PFSK-1 (cell line): ENCODE results near the gene SPIRE1.

Experiments used
- FOXP2 ChIP-seq: optimal IDR thresholded peaks from 2 replicates; pipeline ENCODE3; 2011; ENCODE audit warnings: borderline replicate concordance, control low read depth, inconsistent platforms; ENCODE audit not compliant: insufficient read depth; ENCODE audit errors: extremely low read length, extremely low read depth
- POLR2AphosphoS5 ChIP-seq: IDR thresholded peaks from 2 replicates; pipeline ENCODE4 v1.6.1; 2012; ENCODE audit warnings: low read depth, mild to moderate bottlenecking, control low read depth, low read length, moderate library complexity
- SIN3A ChIP-seq: IDR thresholded peaks from 2 replicates; pipeline ENCODE4 v1.6.1; 2012; ENCODE audit warnings: mild to moderate bottlenecking, low read length, moderate library complexity, borderline replicate concordance; ENCODE audit not compliant: insufficient read depth
- TAF1 ChIP-seq: IDR thresholded peaks from 2 replicates; pipeline ENCODE4 v1.6.1; 2012; ENCODE audit warnings: low read length, control low read depth, borderline replicate concordance; ENCODE audit not compliant: insufficient read depth
- TF ChIP-seq, protein P1 (sequence below), 2 experiments: IDR thresholded peaks; 2 replicates each; pipeline versions ENCODE4 v1.6.1 to v1.8.0; 2011 to 2012; ENCODE audit warnings: low read depth in 2 of 2, low read length in 2 of 2, control low read depth in 1 of 2, inconsistent platforms in 1 of 2, mild to moderate bottlenecking in 1 of 2, moderate library complexity in 1 of 2; ENCODE audit not compliant: insufficient read depth in 1 of 2

GRCh38 chr18:12452784-12453183 is 205.1 kb downstream of the SPIRE1 start:
- TF ChIP-seq POLR2AphosphoS5 (no peak), SIN3A (no peak), TAF1 (no peak), FOXP2 (no peak)
- TF ChIP-seq, protein P1, sequence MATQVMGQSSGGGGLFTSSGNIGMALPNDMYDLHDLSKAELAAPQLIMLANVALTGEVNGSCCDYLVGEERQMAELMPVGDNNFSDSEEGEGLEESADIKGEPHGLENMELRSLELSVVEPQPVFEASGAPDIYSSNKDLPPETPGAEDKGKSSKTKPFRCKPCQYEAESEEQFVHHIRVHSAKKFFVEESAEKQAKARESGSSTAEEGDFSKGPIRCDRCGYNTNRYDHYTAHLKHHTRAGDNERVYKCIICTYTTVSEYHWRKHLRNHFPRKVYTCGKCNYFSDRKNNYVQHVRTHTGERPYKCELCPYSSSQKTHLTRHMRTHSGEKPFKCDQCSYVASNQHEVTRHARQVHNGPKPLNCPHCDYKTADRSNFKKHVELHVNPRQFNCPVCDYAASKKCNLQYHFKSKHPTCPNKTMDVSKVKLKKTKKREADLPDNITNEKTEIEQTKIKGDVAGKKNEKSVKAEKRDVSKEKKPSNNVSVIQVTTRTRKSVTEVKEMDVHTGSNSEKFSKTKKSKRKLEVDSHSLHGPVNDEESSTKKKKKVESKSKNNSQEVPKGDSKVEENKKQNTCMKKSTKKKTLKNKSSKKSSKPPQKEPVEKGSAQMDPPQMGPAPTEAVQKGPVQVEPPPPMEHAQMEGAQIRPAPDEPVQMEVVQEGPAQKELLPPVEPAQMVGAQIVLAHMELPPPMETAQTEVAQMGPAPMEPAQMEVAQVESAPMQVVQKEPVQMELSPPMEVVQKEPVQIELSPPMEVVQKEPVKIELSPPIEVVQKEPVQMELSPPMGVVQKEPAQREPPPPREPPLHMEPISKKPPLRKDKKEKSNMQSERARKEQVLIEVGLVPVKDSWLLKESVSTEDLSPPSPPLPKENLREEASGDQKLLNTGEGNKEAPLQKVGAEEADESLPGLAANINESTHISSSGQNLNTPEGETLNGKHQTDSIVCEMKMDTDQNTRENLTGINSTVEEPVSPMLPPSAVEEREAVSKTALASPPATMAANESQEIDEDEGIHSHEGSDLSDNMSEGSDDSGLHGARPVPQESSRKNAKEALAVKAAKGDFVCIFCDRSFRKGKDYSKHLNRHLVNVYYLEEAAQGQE (IDR thresholded peaks at IDR 0.05; ENCODE audit: insufficient read depth in 1 of 2, low read depth in 2 of 2, low read length in 2 of 2), result no peak
